IPS-15b (cell line): ENCODE data around the gene GINS2.

Source experiments
- H3K27me3 ChIP-seq: one replicate; pipeline ENCODE4 v1.6.1; 2013; ENCODE audit warnings: low read length; ENCODE audit not compliant: control insufficient read depth, insufficient read depth
- H3K36me3 ChIP-seq: one replicate; pipeline ENCODE4 v1.6.1; 2013; ENCODE audit warnings: low read length; ENCODE audit not compliant: control insufficient read depth, insufficient read depth
- H3K4me1 ChIP-seq: one replicate; pipeline ENCODE4 v1.6.1; 2013; ENCODE audit warnings: mild to moderate bottlenecking, low read length; ENCODE audit not compliant: control insufficient read depth, insufficient read depth
- H3K4me3 ChIP-seq: one replicate; pipeline ENCODE4 v1.5.1; 2013; ENCODE audit warnings: low read depth, low read length
- H3K9ac ChIP-seq: one replicate; pipeline ENCODE4 v1.6.1; 2013; ENCODE audit warnings: low read depth, mild to moderate bottlenecking, low read length
- H3K9me3 ChIP-seq: one replicate; pipeline ENCODE4 v1.6.1; 2013; ENCODE audit warnings: mild to moderate bottlenecking, low read length; ENCODE audit not compliant: control insufficient read depth, insufficient read depth

GINS2 gene

GRCh38 chr16:85662976-85663830 lies 25.6 kb downstream of the GINS2 start:
- H3K9me3 ChIP-seq: no peaks in the 10 kb centered on the region
- no peak overlapping the region for H3K9ac ChIP-seq
- peaks cover 92% of the 10 kb centered on the region for H3K36me3 ChIP-seq
- no peak overlapping the region for H3K4me3 ChIP-seq
- no peaks in the 10 kb centered on the region for H3K27me3 ChIP-seq
- no peaks in the 10 kb centered on the region for H3K4me1 ChIP-seq

GRCh38 chr16:85662482-85662812 lies 26.3 kb downstream of the GINS2 start:
- Histone ChIP-seq H3K9me3 (no peaks in the 10 kb centered on the region), H3K4me3 (no peak overlapping the region), H3K4me1 (no peaks in the 10 kb centered on the region), H3K27me3 (no peaks in the 10 kb centered on the region), H3K9ac (no peak overlapping the region), H3K36me3 (peaks cover 91% of the 10 kb centered on the region)

GRCh38 chr16:85661740-85662481 lies 26.8 kb downstream of the GINS2 start:
- no peak overlapping the region for H3K4me3 ChIP-seq
- no peaks in the 10 kb centered on the region for H3K9me3 ChIP-seq
- peaks cover 91% of the 10 kb centered on the region for H3K36me3 ChIP-seq
- H3K27me3 ChIP-seq: no peaks in the 10 kb centered on the region
- H3K9ac ChIP-seq: no peak overlapping the region
- no peaks in the 10 kb centered on the region for H3K4me1 ChIP-seq

GRCh38 chr16:85660843-85661739 lies 27.7 kb downstream of the GINS2 start:
- no peaks in the 10 kb centered on the region for H3K4me1 ChIP-seq
- no peak overlapping the region for H3K4me3 ChIP-seq
- peaks cover 92% of the 10 kb centered on the region for H3K36me3 ChIP-seq
- H3K9ac ChIP-seq: no peak overlapping the region
- no peaks in the 10 kb centered on the region for H3K9me3 ChIP-seq
- H3K27me3 ChIP-seq: no peaks in the 10 kb centered on the region

GRCh38 chr16:85659805-85660511 lies 28.8 kb downstream of the GINS2 start:
- H3K9ac ChIP-seq: no peak overlapping the region

GRCh38 chr16:85659336-85659735 lies 29.4 kb downstream of the GINS2 start:
- no peak overlapping the region for H3K9ac ChIP-seq
- peaks cover 92% of the 10 kb centered on the region for H3K36me3 ChIP-seq

More at GRCh38 chr16:85659805-85660511, 28.8 kb downstream of the GINS2 start:
- Histone ChIP-seq H3K9me3 (no peaks in the 10 kb centered on the region), H3K36me3 (peaks cover 92% of the 10 kb centered on the region), H3K27me3 (no peaks in the 10 kb centered on the region), H3K4me3 (no peak overlapping the region), H3K4me1 (no peaks in the 10 kb centered on the region)

GRCh38 chr16:85658504-85659326 lies 30.0 kb downstream of the GINS2 start:
- H3K9ac ChIP-seq: no peak overlapping the region
- no peaks in the 10 kb centered on the region for H3K27me3 ChIP-seq
- peaks cover 93% of the 10 kb centered on the region for H3K36me3 ChIP-seq
- H3K9me3 ChIP-seq: no peaks in the 10 kb centered on the region
- no peak overlapping the region for H3K4me3 ChIP-seq
- H3K4me1 ChIP-seq: no peaks in the 10 kb centered on the region

More at GRCh38 chr16:85659336-85659735, 29.4 kb downstream of the GINS2 start:
- Histone ChIP-seq H3K27me3 (no peaks in the 10 kb centered on the region), H3K4me1 (no peaks in the 10 kb centered on the region), H3K4me3 (no peak overlapping the region), H3K9me3 (no peaks in the 10 kb centered on the region)

- Histone ChIP-seq H3K4me3 (no peak overlapping the region), H3K27me3 (no peaks in the 10 kb centered on the region), H3K36me3 (peaks cover 91% of the 10 kb centered on the region), H3K4me1 (no peaks in the 10 kb centered on the region), H3K9me3 (no peaks in the 10 kb centered on the region), H3K9ac (no peak overlapping the region)
Measured at GRCh38 chr16:85657996-85658395, 30.8 kb downstream of the GINS2 start.

- no peaks in the 10 kb centered on the region for H3K27me3 ChIP-seq
- H3K4me3 ChIP-seq: no peak overlapping the region
- no peak overlapping the region for H3K9ac ChIP-seq
- no peaks in the 10 kb centered on the region for H3K9me3 ChIP-seq
- H3K4me1 ChIP-seq: no peaks in the 10 kb centered on the region
- H3K36me3 ChIP-seq: peaks cover 88% of the 10 kb centered on the region
Measured at GRCh38 chr16:85657267-85657650, 31.5 kb downstream of the GINS2 start.

GRCh38 chr16:85656351-85657266 lies 32.1 kb downstream of the GINS2 start:
- Histone ChIP-seq H3K4me1 (no peaks in the 10 kb centered on the region), H3K4me3 (no peak overlapping the region), H3K27me3 (no peaks in the 10 kb centered on the region), H3K36me3 (peaks cover 88% of the 10 kb centered on the region), H3K9ac (no peak overlapping the region), H3K9me3 (no peaks in the 10 kb centered on the region)
